Globus pallidus (tissue), 1 donor: ENCODE results near the gene SLC25A33.
"Not testable (repeated sequence)": the region's sequence is repeated elsewhere in the genome, so short reads cannot be mapped to it uniquely, and the experiment has no call there.

Source experiments
- DNase-seq: peaks from one replicate; pipeline ENCODE4 v3.0.0-alpha.2; 2015; ENCODE audit warnings: low spot score

The SLC25A33 gene

DNA sequence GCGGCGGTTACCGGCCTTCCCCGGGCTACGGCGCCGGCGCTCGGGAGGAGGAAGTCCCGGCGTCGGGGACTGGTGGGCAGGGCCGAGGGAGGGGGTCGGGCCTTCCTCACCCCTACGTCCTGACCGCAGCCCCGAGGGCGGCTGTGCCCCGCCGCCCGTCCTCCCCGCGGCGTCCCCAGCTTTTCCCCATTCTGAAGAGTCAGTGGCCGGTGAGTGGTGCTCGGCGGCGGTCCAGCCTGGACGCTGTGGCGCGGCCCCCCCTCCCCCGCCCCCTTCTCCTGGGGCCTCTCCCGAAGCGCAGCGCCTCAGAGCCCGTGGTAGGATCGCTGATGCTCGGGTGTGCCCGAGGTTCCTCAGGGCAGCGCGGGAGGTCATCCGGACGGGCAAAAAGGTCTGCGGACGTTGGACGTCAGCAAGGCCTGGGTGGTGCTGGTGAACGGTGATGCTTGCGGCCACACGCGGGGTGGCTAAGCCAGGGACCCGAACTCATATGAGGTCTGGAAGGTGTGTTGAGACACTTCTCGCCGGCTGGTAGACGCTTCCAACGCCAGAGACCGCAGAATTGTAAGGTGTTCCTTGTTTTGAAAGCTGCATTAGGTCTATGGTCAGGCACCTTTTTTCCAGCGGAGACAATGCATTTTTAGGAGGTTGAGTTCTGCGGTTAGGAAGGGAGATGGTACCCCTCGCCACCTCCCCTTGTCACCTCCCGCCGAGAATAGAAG lies 725 bp downstream of the SLC25A33 start:
- DNase-seq = peak; percentile 45

DNA sequence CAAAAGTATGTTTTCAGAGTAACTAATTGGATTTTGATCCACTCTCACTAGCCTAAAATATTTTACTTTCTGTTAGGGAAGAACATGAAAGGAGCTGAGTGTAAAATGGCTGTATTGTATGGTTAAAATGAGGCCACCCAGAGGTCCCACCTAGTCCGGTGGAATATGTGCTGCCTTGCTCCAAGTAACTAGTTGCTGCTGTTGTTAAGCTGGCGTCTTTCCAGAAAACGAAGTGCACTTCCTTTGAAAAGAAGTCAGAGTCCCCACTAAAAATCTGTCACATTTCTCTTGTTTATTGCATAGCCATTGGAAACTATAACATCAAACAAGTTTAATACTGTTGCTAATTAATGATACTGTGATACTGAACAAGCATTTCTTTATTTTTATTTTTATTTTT lies 3.2 kb downstream of the SLC25A33 start:
- peak; percentile 47 for DNase-seq

DNA sequence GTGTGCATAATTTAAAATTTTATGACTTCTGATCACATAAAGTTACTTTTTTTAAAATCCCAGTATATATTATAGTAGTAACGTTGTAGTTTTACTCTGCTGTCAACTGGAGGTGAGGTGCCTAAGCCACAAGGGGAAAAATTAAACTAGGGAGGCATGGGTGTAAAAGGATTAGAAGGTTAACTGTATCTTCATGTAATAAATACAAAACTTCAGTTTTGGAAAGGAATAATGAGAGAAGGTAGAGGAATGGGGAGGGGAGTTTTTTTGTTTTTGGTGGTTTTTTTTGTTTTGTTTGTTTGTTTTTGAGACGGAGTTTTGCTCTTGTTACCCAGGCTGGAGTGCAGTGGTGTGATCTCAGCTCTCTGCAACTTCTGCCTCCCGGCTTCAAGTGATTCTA lies 5.7 kb downstream of the SLC25A33 start:
- no peak for DNase-seq

DNA sequence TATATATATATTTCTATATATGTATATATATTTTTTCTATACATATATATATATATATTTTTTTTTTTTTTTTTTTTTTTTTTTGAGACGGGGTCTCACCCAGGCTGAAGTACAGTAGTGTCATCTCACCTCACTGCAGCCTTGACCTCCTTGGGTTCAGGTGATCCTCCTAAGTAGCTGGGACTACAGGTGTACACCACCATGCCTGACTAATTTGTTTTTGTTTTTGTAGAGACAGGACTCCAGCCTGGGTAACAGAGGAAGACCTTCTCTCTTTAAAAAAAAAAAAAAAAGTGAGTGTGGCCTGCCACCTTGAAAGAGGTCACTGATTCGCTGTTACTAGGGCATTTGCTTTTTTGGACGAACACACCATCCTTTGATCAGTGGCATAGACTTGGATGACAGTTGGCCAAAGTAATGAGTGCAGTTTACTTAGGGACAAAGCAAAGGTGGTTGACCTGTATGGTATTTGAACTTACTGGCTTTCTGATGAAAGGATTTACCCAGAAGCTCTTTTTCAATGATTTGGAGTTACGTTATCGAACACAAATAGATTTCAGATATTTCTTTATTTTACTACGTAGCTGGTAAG lies 10.8 kb downstream of the SLC25A33 start:
- no peak for DNase-seq

DNA sequence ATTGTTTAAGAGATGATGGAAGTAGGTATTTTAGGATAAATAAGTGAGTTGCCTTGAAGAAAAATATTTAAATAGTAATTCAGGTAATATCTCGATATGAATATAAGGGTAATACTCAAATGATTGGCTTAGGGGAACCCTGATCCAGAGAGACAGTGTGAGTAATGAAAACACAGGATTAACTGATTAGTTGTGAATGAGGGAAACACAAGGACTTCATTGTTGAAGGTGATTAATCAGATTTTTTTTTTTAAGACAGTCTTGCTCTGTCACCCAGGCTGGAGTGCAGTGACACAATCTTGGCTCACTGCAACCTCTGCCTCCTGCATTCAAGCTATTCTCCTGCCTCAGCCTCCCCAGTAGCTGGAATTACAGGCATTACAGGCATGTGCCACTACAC lies 12.7 kb downstream of the SLC25A33 start:
- DNase-seq = no peak

DNA sequence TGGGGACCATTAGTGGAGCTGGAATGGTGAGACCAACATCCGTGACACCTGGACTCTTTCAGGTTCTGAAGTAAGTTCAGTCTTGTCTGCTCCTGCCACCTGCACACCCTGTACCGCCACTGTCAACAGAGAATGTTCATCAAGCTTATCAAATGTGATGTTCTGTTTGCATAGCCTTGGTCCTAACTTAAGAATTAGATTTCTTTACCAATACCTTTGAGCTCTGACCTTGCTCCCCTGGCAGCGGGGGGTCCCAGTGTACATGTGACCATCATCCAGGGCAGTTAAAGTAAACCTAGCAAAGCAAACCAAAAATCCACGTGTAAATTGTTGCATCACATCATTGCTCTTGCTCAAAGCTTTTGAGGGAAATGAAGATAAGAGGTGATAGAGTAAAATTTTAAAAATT lies 14.5 kb downstream of the SLC25A33 start:
- DNase-seq = no peak

DNA sequence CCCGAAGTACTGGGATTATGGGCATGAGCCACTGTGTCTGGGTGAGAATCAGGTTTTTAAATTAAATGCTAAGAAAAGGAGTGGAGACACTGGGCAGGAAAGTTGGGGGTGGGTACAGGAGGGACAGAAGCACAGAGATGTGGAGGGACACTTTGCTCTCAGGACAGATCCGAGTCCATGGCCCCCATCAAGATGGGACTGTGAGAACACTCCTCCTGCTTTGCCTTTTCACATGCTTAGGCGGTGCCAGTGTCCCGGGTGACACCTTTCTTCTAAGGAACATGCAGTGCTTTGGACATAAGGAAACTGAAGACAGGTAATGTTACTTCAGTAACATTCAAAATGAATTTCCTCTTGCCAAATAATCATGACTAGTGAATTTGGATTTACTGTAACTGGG lies 16.7 kb downstream of the SLC25A33 start:
- DNase-seq = no peak

DNA sequence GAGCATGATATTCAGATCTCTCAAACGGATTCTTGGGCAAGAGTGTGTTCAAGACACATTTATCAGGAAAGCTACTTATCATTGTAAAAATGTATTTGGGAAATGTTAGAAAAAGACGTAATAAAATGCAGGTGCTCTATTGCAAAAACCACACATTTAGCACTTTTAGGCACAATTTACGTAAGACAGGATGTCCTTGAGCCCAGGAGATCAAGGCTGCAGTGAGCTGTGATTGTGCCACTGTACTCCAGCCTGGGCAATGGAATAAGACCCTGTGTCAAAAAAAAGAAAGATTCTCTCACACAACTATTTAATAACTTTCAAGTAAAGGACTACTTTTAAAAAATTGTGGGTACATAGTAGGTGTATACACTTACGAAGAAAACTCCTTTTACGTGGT lies 18.4 kb downstream of the SLC25A33 start:
- DNase-seq = no peak

DNA sequence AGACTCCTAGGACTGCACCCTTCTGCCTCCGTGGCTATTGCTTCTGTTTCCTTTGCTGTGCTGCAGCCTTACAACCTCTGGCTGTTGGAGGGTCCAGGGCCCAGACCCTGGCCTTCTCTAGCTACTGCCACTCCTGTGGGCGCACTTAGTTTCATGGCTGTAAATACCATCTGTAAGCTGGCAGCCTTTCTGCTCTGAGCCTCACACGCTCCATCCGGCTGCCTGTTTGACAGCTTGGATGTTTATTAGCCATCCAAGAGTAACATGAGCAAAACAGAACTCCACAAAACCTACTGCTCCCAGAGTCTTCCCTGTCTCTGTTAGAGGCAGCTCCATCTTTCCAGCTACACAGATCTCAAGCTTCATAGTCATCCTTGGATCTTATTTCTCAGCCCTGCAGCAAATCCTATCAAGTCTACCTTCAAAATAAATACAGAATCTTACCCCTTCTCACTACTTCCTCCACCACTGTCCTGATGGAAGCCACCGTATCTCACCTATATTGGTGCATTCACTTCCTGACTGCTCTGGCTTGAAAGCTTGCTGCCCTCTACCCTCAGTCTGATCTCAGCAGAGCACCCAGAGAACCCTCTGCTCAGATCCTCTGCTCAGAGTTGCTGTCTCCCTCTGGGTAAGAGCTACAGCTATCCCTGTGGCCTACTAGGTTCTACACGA lies 19.1 kb downstream of the SLC25A33 start:
- DNase-seq = no peak

DNA sequence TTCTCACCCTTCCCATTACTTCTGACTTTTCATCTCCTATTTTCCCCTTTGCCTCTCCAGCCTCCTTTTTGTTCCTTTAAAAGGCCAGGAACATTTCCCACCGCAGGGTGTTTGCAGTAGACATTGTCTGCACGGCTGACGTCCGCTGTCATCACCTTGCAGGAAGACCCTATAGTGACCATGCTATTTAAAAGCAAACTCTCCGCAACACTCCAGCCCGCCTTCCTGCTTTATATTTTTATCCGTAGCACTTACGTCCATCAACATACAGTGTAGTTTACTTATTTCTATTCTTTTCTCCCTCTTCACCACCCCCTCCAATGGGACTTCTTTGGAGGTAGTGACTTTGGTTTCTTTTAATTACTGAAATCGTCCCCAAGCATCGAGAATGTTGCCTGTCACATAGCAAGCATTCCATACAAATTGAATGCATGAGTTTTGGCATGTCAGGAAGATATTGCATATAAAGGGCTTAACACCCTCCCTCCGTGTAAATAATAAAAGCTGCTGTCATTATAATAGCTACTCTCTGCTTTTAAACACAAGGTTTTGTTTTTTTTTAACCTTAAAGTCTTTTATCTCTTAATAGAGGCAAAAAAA lies 19.8 kb downstream of the SLC25A33 start:
- DNase-seq = no peak

DNA sequence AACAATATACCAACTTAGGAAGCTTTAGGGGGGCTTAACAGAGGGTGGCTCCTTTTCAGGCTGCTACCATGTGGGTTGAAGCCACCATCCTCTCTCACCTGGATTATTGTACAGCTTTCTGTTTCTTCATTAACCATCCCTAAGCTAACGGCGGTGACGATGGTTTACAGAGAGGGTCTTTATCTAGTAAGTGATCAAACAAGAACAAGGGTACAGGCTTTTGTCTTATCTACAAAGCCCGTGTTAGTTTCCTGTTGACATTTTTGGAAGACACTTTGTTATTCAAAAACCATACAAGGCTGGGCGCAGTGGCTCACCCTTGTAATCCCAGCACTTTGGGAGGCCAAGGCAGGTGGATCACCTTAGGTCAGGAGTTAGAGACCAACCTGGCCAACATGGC lies 20.4 kb downstream of the SLC25A33 start:
- DNase-seq = no peak

DNA sequence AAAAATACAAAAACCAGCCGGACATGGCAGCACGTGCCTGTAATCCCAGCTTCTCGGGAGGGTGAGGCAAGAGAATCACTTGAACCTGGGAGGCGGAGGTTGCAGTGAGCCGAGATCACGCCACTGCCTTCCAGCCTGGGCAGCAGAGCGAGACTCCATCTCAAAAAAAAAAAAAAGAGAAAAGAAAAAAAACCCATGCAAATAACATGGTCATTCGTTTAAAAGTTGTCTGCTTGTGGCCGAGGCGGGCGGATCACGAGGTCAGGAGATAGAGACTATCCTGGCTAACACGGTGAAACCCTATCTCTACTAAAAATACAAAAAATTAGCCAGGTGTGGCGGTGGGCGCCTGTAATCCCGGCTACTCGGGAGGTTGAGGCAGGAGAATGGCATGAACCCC lies 20.8 kb downstream of the SLC25A33 start:
- not testable (repeated sequence) for DNase-seq

DNA sequence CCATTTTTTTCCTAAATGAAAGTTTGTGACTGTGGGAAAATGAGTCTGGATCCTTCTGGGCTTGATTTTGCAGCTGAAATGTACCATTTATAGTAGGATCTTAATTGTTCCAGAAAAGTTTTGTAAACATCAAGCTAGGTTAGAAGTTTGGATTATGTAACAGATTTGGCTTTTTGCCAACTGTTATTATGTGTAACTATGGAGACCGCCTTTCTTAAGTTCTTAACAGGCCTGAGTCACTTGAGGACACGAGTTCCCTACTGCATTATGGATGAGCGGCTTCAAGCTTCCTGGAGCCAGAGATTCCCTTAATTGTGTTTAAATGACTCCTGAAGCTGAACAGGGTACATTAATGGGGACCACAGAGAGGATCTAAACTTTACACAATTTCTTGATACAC lies 22.2 kb downstream of the SLC25A33 start:
- peak; percentile 68 for DNase-seq

DNA sequence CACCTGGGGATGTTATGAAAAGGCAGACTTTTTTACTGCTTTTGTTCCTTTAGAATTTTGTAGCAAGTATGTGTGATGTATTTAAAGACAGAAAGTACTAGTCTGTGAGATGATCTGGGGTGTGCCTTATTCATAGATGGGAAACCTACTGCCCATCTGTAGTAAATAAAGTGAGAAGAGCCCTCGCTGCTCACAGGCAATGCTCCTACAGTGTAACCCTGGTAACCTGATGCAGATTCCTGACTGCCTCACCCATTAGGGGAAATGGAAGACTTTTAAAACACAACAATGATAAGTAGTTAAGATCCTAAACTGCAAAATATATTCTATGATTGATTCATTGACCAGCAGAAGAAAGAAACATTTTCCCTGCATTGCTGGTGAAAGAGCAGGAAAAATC lies 30.0 kb downstream of the SLC25A33 start:
- DNase-seq = no peak

DNA sequence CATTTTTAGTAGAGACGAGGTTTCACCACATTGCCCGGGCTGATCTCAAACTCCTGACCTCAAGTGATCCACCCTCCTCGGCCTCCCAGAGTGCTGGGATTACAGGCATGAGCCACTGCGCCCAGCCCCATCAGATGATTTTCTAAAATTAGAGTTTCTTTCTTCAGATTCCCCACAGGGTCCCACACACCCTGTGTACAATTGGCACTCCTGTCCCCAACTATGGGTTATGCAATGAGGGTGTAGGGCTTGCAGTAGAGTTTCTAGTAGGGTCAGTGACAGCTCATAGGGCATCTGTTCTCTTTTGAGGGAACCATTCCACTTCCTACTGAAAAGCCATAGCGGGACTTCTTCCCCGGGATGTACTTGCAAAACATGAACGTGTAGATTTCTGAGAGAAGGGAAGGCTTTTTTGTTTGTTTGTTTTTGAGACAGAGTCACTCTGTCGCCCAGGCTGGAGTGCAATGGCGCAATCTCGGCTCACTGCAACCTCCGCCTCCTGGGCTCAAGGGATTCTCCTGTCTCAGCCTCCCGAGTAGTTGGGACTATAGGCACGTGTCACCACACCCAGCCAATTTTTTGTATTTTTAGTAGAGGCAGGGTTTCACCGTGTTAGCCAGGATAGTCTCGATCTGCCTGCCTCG lies 31.7 kb downstream of the SLC25A33 start:
- DNase-seq = not testable (repeated sequence)

DNA sequence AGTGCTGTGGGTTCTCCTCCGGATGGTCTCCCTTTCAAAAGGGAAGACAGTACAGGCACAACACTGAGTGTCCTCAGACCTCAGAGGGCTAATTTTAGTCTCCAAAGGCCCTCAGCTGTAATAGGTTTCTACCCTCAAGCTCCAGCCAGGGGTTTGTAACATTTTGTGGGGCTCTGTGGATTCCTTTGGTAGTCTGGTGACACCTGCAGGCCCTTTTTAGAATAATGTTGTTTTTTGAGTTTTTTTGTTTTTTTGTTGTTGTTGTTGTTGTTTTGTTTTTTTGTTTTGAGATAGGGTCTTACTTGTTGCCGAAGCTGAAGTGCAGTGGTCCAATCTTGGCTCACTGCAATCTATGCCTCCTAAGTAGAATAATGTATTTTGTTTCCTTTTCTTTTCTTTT lies 34.5 kb downstream of the SLC25A33 start:
- DNase-seq = no peak

DNA sequence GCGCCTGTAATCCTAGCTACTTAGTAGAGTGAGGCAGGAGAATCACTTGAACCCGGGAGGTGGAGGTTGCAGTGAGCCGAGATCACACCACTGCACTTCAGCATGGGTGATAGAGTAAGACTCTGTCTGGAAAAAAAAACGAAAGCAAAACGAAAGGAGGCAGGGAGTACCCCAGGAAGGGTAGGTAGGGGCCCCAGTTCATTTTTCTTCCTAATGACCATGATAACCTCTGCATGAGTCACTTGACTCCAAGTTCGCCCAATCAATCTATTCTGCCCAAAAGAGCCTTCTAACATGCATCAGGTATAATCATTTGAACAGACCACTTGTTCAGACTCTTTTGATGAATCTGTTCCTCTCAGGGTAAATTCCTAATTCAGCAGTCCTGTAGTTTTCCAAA lies 36.2 kb downstream of the SLC25A33 start:
- DNase-seq = no peak

DNA sequence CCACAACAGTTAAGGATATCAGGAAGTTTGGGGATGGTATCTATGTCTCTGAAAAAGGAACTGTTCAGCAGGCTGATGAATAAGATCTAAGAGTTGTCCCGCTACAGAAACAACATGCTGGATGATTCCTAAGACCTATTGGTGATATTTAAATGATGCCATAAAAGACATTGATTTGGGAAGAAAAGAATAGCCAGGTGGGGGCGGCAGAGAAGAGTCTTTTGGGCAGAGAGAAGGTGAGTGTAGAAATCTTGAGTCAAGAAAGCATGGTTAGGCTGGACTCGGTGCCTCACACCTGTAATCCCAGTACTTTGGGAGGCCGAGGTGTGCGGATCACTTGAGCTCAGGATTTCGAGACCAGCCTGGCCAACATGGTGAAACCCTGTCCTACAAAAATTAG lies 37.6 kb downstream of the SLC25A33 start:
- DNase-seq = no peak

DNA sequence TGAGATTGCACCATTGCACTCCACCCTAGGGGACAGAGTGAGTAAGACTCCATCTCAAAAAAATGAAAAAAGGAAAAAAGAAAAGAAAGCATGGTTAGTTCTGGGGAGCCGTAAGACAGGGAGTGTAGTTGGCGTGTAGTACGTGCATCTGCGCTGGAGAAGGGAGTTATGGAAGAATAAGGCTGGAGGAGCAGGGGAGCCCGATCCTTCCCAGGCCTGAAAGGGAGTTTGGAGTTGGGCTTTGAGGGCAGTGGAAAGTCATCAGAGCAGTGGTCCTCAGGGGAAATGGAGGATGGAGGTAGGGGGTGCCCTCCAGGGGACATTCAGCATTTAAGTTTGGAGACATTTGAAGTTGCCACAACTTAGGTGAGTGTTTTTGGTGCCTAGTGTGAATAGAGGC lies 38.2 kb downstream of the SLC25A33 start:
- no peak for DNase-seq

DNA sequence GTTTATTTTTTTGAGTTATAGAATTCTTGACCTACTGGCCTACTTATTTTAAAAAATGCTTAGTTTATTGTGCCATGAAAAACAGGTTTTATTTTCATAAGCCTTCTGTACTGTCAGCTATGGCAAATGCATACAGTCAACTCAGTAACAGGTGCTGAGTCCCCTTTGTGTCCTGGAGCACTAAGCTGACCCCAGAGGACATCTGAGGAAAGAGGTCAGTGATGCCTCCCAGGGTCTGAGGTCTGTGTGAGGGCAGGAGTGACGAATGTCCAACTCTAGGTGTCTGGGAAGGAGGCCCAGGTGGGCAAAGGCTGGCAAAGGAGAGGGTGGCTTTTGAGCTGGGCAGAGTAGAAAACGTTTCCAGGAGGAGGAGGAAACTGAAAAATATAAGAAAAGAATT lies 41.7 kb downstream of the SLC25A33 start:
- no peak for DNase-seq

DNA sequence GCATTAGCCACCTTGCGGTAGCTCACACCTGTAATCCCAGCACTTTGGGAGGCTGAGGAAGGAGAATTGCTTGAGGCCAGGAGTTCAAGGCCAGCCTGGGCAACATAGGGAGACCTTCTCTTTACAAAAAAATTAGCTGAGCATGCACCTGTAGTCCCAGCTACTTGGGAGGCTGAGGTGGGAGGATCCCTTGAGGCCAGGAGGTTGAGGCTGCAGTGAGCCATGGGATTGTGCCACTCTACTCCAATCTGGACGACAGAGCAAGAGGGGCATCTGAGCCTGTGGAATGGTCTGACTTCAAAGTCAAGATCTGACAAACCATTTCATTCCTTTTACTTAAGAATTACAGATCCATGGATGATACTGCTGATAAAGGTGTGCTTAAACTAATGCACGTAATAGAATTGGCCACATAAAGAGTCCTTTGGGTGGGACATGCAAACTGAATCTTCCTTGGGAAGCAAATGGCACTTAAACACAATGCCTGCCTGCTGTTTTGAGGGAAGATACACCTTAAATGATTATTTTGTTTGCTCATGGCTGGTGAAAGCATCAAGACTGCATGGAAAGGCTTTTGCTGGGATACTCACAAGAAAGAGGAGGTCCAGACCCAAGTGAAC lies 47.0 kb downstream of the SLC25A33 start:
- no peak for DNase-seq

DNA sequence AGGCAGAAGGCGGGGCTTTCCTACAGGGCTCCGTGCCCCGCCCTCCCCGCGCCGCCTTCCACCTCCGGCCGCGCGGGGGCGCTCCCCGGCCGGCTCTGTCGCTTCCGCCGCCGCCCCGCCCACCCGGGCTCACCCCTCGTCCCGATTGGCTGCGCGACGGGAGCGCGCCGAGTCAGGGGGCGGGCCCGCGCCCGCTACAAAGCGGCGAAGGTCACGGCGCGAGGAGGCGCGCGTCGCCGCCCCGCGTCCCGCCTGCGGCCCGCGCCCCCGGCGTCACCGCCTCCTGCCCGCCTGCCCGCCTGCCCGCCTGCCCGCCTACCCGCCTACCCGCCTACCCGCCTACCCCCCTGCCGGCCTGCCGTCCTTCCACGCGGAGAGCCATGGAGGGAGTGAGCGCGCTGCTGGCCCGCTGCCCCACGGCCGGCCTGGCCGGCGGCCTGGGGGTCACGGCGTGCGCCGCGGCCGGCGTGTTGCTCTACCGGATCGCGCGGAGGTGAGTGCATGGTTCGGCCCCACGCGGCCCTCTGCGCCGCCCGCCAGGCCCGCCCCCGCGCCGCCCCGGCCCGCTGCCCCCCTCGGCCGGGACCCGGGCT lies 49.4 kb downstream of the SLC25A33 start, which contains the start of gene TMEM201:
Gene TMEM201 (plus strand): TSS at position 361 of the 593 bp plus-strand sequence. CDS start 20 bp downstream, at position 381.
- peak; percentile 92 for DNase-seq
